ENCODE data around the gene DCHS2. TPM values are rescaled to one million over a fixed set of nuclear protein-coding genes. Genes with fewer than 3 reads are reported as not detected.
A peak's percentile ranks its signal among the peaks of the same experiment; 100 is the strongest.

Gene DCHS2
- total RNA-seq, 1 experiment from 2014 or later: 0.02 TPM

GRCh38 chr4:154360491-154360890 lies 131.1 kb downstream of the DCHS2 start:
- no peaks in the 10 kb centered on the region for H3F3A ChIP-seq (ENCODE audit: insufficient read depth, low read depth)
- POLR2A ChIA-PET (ENCODE audit: unreplicated experiment): no interaction called here
- no peak for TF ChIP-seq CTCF (conservative IDR thresholded peaks at IDR 0.05)
- no peak for TF ChIP-seq EZH2 (IDR thresholded peaks at IDR 0.05; ENCODE audit: low read depth)
- H4K20me1 ChIP-seq (ENCODE audit: insufficient read depth): no peaks in the 10 kb centered on the region
- H2AFZ ChIP-seq: no peak overlapping the region
- H3K79me2 ChIP-seq (ENCODE audit: low read depth): no peaks in the 10 kb centered on the region
- no peak overlapping the region for H3K27ac ChIP-seq
- intact Hi-C loops (cut with micrococcal nuclease; ENCODE audit: unreplicated experiment): no loop called here
- BruUV-seq (replicated peaks): no TSS peak
- no peaks in the 10 kb centered on the region for H3K9me2 ChIP-seq (ENCODE audit: insufficient read depth)
- CTCF ChIA-PET: no interaction called here
- no peaks in the 10 kb centered on the region for H3K36me3 ChIP-seq (ENCODE audit: low read depth)
- H3K4me1 ChIP-seq (replicated peaks; ENCODE audit: insufficient read depth): no peaks in the 10 kb centered on the region
- no peaks in the 10 kb centered on the region for H3K9me3 ChIP-seq (ENCODE audit: insufficient read depth, low read depth)
- no peak overlapping the region for H3K4me2 ChIP-seq
- DNase-seq: no peak
- no peaks in the 10 kb centered on the region for H3K27me3 ChIP-seq (ENCODE audit: insufficient read depth, low read depth)
- H3K4me3 ChIP-seq: no peak overlapping the region

- CTCF ChIA-PET: no interaction called here
- Histone ChIP-seq H3K9me2 (ENCODE audit: insufficient read depth) (no peaks in the 10 kb centered on the region), H3K4me1 (replicated peaks; ENCODE audit: insufficient read depth) (no peaks in the 10 kb centered on the region), H2AFZ (no peak overlapping the region), H3K27me3 (ENCODE audit: insufficient read depth, low read depth) (no peaks in the 10 kb centered on the region), H3F3A (ENCODE audit: insufficient read depth, low read depth) (no peaks in the 10 kb centered on the region), H3K27ac (no peak overlapping the region), H3K4me3 (no peak overlapping the region), H3K36me3 (ENCODE audit: low read depth) (no peaks in the 10 kb centered on the region), H3K9me3 (ENCODE audit: insufficient read depth, low read depth) (no peaks in the 10 kb centered on the region), H3K4me2 (no peak overlapping the region), H3K79me2 (ENCODE audit: low read depth) (no peaks in the 10 kb centered on the region), H4K20me1 (ENCODE audit: insufficient read depth) (no peaks in the 10 kb centered on the region)
- TF ChIP-seq CTCF (conservative IDR thresholded peaks at IDR 0.05): no peak
- no peak for TF ChIP-seq EZH2 (IDR thresholded peaks at IDR 0.05; ENCODE audit: low read depth)
- POLR2A ChIA-PET (ENCODE audit: unreplicated experiment): no interaction called here
- DNase-seq: no peak
- intact Hi-C loops (cut with micrococcal nuclease; ENCODE audit: unreplicated experiment): no loop called here
- no TSS peak for BruUV-seq (replicated peaks)
These were observed 136.7 kb downstream of the DCHS2 start for GRCh38 chr4:154354883-154355282.

GRCh38 chr4:154349829-154350228 lies 141.8 kb downstream of the DCHS2 start:
- no peaks in the 10 kb centered on the region for H3K9me2 ChIP-seq (ENCODE audit: insufficient read depth)
- no peaks in the 10 kb centered on the region for H3K27me3 ChIP-seq (ENCODE audit: insufficient read depth, low read depth)
- H4K20me1 ChIP-seq (ENCODE audit: insufficient read depth): no peaks in the 10 kb centered on the region
- no peaks in the 10 kb centered on the region for H3K36me3 ChIP-seq (ENCODE audit: low read depth)
- no peaks in the 10 kb centered on the region for H3K4me1 ChIP-seq (replicated peaks; ENCODE audit: insufficient read depth)
- no peak for TF ChIP-seq EZH2 (IDR thresholded peaks at IDR 0.05; ENCODE audit: low read depth)
- peak; percentile 49; the same call in 1 of the 2 replicates for TF ChIP-seq CTCF (conservative IDR thresholded peaks at IDR 0.05)
- BruUV-seq (replicated peaks): no TSS peak
- H3K27ac ChIP-seq: no peak overlapping the region
- ChIA-PET POLR2A (ENCODE audit: unreplicated experiment) (no interaction called here), CTCF (no interaction called here)
- H3K79me2 ChIP-seq (ENCODE audit: low read depth): no peaks in the 10 kb centered on the region
- H2AFZ ChIP-seq: no peak overlapping the region
- intact Hi-C loops (cut with micrococcal nuclease; ENCODE audit: unreplicated experiment): no loop called here
- no peaks in the 10 kb centered on the region for H3K9me3 ChIP-seq (ENCODE audit: insufficient read depth, low read depth)
- H3F3A ChIP-seq (ENCODE audit: insufficient read depth, low read depth): no peaks in the 10 kb centered on the region
- no peak overlapping the region for H3K4me2 ChIP-seq
- DNase-seq: no peak
- no peak overlapping the region for H3K4me3 ChIP-seq
